ENCODE measurements around the gene TBC1D24. TPM values are rescaled to one million over a fixed set of nuclear protein-coding genes. Genes with fewer than 3 reads are reported as not detected.

The TBC1D24 gene
- total and polyA plus RNA-seq, 9 of the 15 experiments (the other 6 are each of a cell fraction or from before 2014, with no cell fraction given): 1.7 to 22.6 (median 7.2) TPM

- 0 out of 2 replicates have a peak, but pooled peaks have one; percentile 43 for TF ChIP-seq NKRF (IDR thresholded peaks at IDR 0.05; ENCODE audit: borderline replicate concordance)
- TF ChIP-seq MLLT1 (IDR thresholded peaks at IDR 0.05): peak in 1 of 2 experiments; percentile 34; a peak in 1 of 4 replicates
- TF ChIP-seq ZNF197 (CRISPR knock-in tag; IDR thresholded peaks at IDR 0.05; ENCODE audit: low read depth): no peak; the same call in 1 of the 2 replicates
- TF ChIP-seq ATF1 (CRISPR knock-in tag; IDR thresholded peaks at IDR 0.05): no peak
- TF ChIP-seq ATF1 (tag; IDR thresholded peaks at IDR 0.05): 0 out of 2 replicates have a peak, but pooled peaks have one; percentile 51
- TF ChIP-seq GABPA (tag; conservative IDR thresholded peaks at IDR 0.05; ENCODE audit: low read depth): 0 out of 2 replicates have a peak, but pooled peaks have one; percentile 17
- no peak for TF ChIP-seq NFE2L1 (tag; IDR thresholded peaks at IDR 0.05; ENCODE audit: borderline replicate concordance, low read depth)
- peak; percentile 59; the same call in 1 of the 2 replicates for TF ChIP-seq ZBTB7A (IDR thresholded peaks at IDR 0.05; ENCODE audit: borderline replicate concordance, control insufficient read depth, low read depth, low read length)
- TF ChIP-seq YY1 (IDR thresholded peaks at IDR 0.05; ENCODE audit: borderline replicate concordance in 1 of 3, control insufficient read depth in 1 of 3, extremely low read depth in 1 of 3, insufficient read depth in 3 of 3, insufficient read length in 1 of 3, insufficient replicate concordance in 2 of 3, low read depth in 1 of 3, low read length in 2 of 3): peak in 1 of 3 experiments; percentile 22
- TF ChIP-seq RBM22 (IDR thresholded peaks at IDR 0.05; ENCODE audit: low read depth, low read length, poor library complexity, severe bottlenecking): peak; percentile 17
- TF ChIP-seq GABPB1 (CRISPR knock-in tag; IDR thresholded peaks at IDR 0.05): no peak
- TF ChIP-seq SAP30 (IDR thresholded peaks at IDR 0.05; ENCODE audit: borderline replicate concordance, insufficient read depth, low read depth, low read length, poor library complexity, severe bottlenecking): peak; percentile 67
- peak; percentile 21 for TF ChIP-seq POLR2G (IDR thresholded peaks at IDR 0.05; ENCODE audit: low read depth, low read length)
- TF ChIP-seq CEBPB (tag; IDR thresholded peaks at IDR 0.05): peak; percentile 31
- TF ChIP-seq KAT8 (IDR thresholded peaks at IDR 0.05; ENCODE audit: low read depth): no peak
- TF ChIP-seq EP400 (IDR thresholded peaks at IDR 0.05): 0 out of 2 replicates have a peak, but pooled peaks have one; percentile 37
- TF ChIP-seq CEBPG (CRISPR knock-in tag; IDR thresholded peaks at IDR 0.05): peak; percentile 57; the same call in 1 of the 2 replicates
- no peak; a peak in 1 of 4 replicates for TF ChIP-seq CEBPG (tag; conservative IDR thresholded peaks at IDR 0.05 in 1 of 2, IDR thresholded peaks at IDR 0.05 in 1 of 2)
Observed at GRCh38 chr16:2514333-2515179, 39.6 kb downstream of the TBC1D24 start (continued).
